NCI-H2227 treated with DMSO at 0.1 percent for 48 hours (cell line): ENCODE measurements around the gene ABTB2.
"Not testable (repeated sequence)": the region's sequence is repeated elsewhere in the genome, so short reads cannot be mapped to it uniquely, and the experiment has no call there.

ENCODE experiments used
- DNase-seq: peaks from one replicate; lab custom pipeline; 2025; lab: John Stamatoyannopoulos, UW

The ABTB2 gene

DNA sequence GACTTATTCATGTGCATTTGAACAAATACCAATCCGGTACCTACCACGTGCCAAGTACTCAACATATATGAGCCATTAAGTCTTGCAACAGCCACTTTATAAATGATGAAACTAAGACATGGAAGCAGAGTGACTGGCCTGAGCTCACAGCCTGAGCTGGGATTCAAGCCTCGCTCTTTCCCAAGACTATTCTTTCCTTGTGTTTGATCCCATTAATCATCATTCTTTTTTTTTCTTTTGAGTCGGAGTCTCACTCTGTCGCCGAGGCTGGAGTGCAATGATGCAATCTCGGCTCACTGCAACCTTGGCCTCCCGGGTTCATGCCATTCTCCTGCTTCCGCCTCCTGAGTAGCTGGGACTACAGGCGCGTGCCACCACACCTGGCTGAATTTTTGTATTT is 119.3 kb downstream of the ABTB2 start:
- DNase-seq = no peak

- DNase-seq = no peak
These were observed 121.2 kb downstream of the ABTB2 start for GRCh38 chr11:34236572-34236971.

- no peak for DNase-seq
These were observed 122.2 kb downstream of the ABTB2 start for GRCh38 chr11:34235591-34236071.

GRCh38 chr11:34235189-34235588 is 122.6 kb downstream of the ABTB2 start:
- no peak for DNase-seq

GRCh38 chr11:34234086-34234740 is 123.6 kb downstream of the ABTB2 start:
- DNase-seq = no peak

DNA sequence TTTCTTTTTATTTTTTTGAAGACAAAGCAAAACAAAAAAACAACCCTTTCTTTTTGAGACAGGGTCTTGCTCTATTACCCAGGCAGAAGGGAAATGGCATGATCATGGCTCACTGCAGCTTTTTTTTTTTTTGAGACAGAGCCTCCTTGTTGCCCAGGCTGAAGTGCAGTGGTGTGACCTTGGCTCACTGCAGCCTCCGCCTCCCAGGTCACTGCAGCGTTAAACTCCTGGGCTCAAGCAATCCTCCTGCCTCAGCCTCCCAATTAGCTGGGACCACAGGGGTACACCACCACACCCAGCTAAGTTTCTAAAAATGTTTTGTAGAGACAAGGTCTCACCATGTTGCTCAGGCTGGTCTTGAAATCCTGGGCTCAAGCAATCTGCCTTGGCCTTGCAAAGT is 124.6 kb downstream of the ABTB2 start:
- DNase-seq = no peak

- DNase-seq = no peak
These were observed 125.0 kb downstream of the ABTB2 start for GRCh38 chr11:34232807-34233206.

GRCh38 chr11:34226210-34226609 is 131.6 kb downstream of the ABTB2 start:
- no peak for DNase-seq

DNA sequence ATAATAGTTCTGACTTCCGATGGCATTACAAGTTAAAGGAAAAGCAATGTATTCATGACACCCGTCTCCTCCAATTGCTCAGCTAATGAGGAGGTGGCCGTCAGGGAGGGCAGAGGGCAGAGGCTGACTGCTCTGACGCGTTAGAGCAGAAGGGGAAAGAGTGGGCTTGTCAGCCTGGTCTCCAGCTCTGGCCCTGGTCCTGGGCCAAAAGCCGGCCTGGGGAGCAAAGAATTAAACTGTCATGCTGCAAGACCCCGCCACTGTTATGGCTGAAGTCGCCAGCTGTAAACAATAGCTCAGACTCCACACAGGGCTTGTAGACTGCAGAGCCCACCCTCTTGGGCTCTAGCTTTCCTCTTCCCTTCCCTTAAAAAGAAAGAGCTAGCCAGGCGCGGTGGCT is 132.7 kb downstream of the ABTB2 start:
- no peak for DNase-seq

- no peak for DNase-seq
These were observed 133.3 kb downstream of the ABTB2 start for GRCh38 chr11:34224434-34224966.

GRCh38 chr11:34223907-34224306 is 133.9 kb downstream of the ABTB2 start:
- no peak for DNase-seq

DNA sequence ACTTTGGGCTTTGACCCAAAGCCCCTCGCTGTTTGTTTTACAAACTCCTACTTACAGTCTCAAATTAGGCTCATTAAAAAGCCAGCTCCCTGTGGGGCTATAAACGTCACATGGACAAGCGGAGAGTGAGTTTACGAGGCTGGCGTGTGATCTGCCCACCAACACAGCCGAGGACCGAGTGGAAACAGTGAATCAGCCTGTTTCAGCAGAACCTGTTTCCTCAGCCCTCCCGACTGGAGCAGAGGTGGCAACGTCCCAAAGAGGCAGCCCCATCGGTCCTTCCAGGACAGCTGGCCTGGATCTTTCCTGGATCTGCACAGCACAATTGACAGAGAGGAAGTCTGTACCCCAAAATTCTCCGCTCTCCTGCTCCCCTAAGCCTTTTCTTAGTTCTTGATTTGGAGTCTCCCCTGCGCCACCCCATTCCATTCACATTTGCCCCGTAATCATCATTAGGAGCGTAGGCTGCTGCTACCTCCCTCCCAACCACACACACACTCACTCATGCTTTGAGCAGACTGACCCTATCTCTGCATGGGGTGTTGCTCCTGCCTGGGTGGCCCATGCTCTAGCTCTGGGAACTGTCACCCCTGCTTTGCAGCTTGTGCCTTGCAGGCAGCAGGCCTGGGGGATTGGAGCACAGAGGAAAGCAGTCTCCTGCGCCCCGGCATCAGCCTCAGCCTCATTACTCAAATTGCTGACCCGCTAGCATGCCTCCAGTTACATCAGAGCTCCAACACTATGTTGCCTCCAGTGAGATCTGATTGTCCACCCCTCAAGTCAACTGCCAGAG is 134.6 kb downstream of the ABTB2 start:
- no peak for DNase-seq

- no peak for DNase-seq
These were observed 135.8 kb downstream of the ABTB2 start for GRCh38 chr11:34222030-34222429.

DNA sequence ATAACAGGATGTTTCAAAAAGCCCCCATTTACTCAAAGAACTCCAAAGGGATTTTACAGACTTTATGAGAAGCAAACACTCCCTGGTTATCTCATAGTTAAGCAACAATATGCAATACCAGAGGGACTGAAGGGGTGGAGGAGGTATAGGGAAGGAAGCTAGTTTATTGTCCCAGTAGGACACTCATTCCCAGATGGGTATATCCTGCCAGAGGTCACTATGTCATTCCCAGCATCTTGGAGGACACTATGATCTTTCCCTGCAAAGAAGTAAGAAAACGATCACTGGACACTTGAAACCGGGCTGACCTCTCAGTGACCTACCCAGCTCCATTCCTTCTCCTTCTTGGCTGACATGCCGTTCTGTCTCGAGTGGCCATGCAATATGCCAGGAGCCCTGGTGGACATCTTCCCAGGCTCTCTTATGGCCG is 137.9 kb downstream of the ABTB2 start:
- no peak for DNase-seq

GRCh38 chr11:34219279-34219678 is 138.5 kb downstream of the ABTB2 start:
- no peak for DNase-seq

DNA sequence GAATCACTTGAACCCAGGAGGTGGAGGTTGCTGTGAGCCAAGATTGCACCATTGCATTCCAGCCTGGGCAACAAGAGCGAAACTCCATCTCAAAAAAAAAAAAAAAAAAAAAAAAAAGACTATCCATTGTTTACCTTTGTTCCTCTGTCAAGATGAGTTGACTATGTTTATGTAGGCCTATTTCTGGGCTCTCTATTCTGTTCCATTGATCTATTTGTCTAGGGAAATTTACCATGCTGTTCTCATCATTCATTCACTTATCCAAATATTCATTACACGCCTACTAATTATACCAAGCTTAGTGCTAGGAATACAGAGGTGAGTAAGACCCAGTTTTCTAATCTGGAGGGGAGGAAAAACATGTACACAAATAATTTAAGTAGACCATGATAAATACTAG is 139.1 kb downstream of the ABTB2 start:
- DNase-seq = not testable (repeated sequence)

- DNase-seq = no peak
These were observed 139.7 kb downstream of the ABTB2 start for GRCh38 chr11:34218067-34218466.

GRCh38 chr11:34216706-34217105 is 141.1 kb downstream of the ABTB2 start:
- DNase-seq = no peak

GRCh38 chr11:34215806-34216453 is 141.9 kb downstream of the ABTB2 start:
- no peak for DNase-seq

DNA sequence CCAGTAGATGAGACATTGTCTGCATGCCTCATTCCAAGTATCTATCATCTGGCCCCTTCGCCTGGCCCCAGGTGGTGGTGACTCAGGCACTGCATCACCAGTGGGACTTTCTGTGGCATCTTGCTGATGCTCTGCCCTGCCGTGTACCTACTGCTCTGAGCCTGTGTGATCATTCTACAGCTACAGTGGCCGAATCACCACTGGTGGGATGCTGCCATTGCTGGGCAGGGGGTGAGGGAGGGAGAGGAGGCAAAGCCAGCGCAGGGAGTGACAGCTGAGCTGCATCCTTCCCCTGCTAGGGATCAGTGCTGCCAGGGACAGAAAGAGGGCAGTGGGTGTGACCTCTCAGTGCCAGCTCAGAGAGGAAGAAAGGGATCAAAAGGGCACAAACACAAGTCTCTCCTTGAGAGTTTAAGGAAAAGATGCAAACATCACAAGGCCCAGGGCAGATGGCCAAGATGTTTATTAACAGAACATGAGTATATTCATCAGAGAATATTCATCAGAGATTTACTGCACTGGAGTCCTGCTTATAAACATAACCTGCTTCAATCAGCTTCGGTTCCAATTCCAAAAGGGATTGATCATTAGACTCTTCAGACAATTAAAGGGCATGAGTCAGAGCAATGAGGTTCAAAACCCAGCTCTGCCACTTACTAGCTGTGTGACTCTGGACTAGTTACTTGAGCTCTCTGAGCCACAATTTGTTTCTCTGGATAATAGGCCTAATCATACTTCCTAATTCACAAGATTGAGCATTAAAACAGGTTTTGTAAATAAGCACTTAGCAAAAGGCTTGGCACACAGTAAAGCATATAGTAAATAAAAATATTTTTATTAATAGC is 142.6 kb downstream of the ABTB2 start:
- DNase-seq = no peak

DNA sequence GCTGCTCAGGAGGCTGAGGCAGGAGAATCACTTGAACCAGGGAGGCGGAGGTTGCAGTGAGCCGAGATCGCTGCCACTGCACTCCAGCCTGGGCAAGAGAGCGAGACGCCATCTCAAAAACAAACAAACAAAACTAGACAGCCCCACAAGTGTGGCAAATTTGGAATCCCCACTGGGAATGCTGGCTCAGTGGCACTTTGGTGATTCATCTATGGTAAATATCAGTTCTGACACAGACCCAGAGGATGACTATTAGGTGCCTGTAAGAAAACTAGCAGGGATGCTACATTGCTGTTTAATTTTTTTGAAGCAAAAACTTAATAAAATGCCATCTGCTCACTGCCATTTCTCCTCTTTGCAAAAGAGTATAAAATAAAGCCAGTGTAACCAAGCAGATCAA is 144.4 kb downstream of the ABTB2 start:
- no peak for DNase-seq

DNA sequence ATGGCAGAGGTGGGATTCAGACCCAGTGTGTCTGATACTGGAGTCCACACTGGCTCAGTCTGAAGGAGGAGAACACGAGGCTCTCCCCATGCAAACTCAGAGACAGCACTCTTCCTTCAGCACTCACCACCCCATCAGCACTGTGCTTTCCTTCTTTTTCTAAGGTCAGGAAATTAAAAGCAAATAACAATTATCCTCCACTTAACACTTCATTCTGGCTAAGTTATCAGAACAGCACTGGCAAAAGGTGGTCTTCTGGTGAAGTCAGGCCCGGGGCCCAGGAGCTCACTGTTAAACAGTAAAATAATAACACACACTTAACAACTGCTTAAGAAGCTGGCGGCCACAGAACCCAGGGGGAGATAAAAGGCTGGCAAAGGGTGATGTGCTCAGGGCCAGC is 145.2 kb downstream of the ABTB2 start:
- no peak for DNase-seq
